IPS DF 6.9 (cell line): Measurements from ENCODE around the gene PRR12.

ENCODE experiments used
- DNase-seq: peaks from one replicate; pipeline ENCODE4 v3.0.0-alpha.2; 2013; ENCODE audit warnings: low read depth, low spot score
- H3K27ac ChIP-seq: one replicate; pipeline ENCODE4 v1.5.1; 2013; ENCODE audit warnings: low read length, control low read depth
- H3K27me3 ChIP-seq: 2 replicates; pipeline ENCODE4 v1.6.1; 2013; ENCODE audit warnings: mild to moderate bottlenecking, low read length; ENCODE audit not compliant: control insufficient read depth, insufficient read depth
- H3K36me3 ChIP-seq: 2 replicates; pipeline ENCODE4 v1.6.1; 2013; ENCODE audit warnings: low read length; ENCODE audit not compliant: control insufficient read depth, insufficient read depth
- H3K4me1 ChIP-seq: 2 replicates; pipeline ENCODE4 v1.6.1; 2013; ENCODE audit warnings: low read length; ENCODE audit not compliant: control insufficient read depth, insufficient read depth
- H3K4me3 ChIP-seq: 2 replicates; pipeline ENCODE4 v1.5.1; 2013; ENCODE audit warnings: mild to moderate bottlenecking, low read length
- H3K9me3 ChIP-seq: 2 replicates; pipeline ENCODE4 v1.6.1; 2013; ENCODE audit warnings: low read length, inconsistent platforms; ENCODE audit not compliant: control insufficient read depth, insufficient read depth
- WGBS: extraction: QIAGEN DNeasy Blood & Tissue Kit; methylation state at CpG from one replicate; pipeline ENCODE4 v1.1.7; 2013; ENCODE audit warnings: mixed read lengths, missing lambda C conversion rate; ENCODE audit not compliant: insufficient read length, insufficient coverage; 5-methylcytosine and 5-hydroxymethylcytosine counted together

PRR12 gene, protein sequence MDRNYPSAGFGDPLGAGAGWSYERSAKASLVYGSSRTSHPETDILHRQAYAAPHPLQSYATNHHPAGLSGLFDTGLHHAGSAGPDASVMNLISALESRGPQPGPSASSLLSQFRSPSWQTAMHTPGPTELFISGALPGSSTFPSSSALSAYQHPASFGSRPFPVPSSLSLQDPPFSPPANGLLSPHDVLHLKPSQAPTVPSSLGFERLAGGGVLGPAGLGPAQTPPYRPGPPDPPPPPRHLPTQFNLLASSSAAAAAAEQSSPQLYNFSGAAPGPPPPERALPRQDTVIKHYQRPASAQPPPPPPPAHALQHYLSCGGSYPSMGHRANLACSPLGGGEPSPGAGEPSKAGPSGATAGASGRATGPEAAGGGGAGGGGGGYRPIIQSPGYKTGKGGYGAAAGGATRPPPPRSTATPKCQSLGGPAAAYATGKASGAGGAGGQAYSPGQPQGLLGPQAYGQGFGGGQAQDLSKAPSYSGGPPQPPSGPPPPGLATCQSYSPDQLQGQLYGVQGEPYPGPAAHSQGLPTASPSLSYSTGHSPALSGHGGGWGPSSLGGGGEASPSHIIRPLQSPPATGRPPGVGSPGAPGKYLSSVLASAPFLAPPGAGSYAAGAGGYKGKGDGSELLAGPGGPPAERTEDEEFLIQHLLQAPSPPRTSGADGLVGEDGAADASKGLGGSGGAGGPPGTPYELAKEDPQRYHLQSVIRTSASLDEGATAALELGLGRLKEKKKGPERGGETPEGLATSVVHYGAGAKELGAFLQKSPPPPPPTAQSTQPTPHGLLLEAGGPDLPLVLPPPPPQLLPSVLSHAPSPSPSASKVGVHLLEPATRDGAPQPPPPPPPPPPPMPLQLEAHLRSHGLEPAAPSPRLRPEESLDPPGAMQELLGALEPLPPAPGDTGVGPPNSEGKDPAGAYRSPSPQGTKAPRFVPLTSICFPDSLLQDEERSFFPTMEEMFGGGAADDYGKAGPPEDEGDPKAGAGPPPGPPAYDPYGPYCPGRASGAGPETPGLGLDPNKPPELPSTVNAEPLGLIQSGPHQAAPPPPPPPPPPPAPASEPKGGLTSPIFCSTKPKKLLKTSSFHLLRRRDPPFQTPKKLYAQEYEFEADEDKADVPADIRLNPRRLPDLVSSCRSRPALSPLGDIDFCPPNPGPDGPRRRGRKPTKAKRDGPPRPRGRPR (N-terminal part only)

DNA sequence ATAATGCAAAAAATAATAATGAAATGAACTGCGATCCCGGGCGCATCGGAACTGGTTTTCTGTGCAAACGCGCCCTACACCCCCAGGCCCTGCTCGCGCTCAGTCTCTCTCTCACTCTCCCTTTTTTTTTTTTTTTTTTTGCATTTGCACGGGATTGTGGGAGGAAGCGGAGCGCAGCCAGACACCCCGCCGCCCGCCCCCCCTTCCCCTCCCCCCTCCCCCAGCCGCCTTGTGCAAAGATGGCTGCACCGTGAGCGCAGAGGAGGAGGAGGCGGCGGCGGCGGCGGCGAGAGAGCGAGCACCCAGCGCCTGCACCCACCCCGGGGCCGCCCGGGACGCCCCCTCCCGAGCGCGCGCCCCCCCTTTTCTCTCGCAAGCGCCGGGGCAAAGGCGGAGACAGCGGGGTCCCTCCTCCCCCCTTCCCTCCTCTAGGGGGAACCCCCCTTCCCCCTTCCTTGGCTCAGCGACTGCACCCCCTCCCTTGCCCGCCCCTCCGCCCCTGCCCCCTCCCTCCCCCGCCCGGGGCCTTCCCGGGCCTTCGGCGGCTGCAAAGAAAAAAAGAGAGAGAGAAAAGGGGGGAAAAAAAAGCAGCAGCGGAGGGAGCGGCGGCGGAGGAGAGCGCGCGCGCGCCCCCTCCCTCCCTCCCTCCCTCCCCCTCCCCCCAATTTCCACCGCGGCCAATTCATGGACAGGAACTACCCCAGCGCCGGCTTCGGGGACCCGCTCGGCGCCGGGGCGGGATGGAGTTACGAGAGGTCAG, at the start of gene PRR12:
PRR12 (plus strand) TSS at position 212 of the 760 bp plus-strand sequence; CDS start at position 685, 473 bp downstream.
- peak within 1 kb of the TSS; percentile 98 for H3K4me3 ChIP-seq
- no peaks in the 10 kb centered on the region for H3K4me1 ChIP-seq
- peaks cover 18% of the 10 kb centered on the region for H3K36me3 ChIP-seq
- DNase-seq = no peak
- H3K9me3 ChIP-seq = no peaks in the 10 kb centered on the region
- no peaks in the 10 kb centered on the region for H3K27me3 ChIP-seq
- H3K27ac ChIP-seq = peak within 1 kb of the TSS; percentile 4
- WGBS = no CpG with 5 or more reads among the region's 66 CpGs

DNA sequence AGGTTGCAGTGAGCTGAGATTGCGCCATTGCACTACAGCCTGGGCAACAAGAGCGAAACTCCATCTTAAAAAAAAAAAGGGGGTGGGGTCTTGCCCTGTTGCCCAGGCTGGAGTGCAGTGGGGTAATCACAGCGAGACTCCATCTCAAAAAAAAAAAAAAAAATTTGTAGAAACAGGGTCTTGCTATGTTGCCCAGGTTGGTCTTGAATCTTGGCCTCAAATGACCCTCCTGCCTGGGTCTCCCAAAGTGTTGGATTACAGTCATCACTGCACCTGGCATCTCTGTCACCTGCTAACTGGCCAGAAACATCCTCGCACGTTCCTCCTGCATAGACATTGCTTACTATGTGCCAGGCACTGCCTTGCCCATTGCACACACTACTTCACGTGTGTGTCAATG, 49.1 kb upstream of the PRR12 start:
- no peaks in the 10 kb centered on the region; the same call in 1 of the 2 replicates for H3K36me3 ChIP-seq
- H3K4me1 ChIP-seq = no peaks in the 10 kb centered on the region
- no peaks in the 10 kb centered on the region for H3K9me3 ChIP-seq
- H3K27ac ChIP-seq = no peak overlapping the region
- H3K4me3 ChIP-seq = no peak overlapping the region
- DNase-seq = no peak
- WGBS = no CpG with 5 or more reads among the region's 6 CpGs
- no peaks in the 10 kb centered on the region for H3K27me3 ChIP-seq

DNA sequence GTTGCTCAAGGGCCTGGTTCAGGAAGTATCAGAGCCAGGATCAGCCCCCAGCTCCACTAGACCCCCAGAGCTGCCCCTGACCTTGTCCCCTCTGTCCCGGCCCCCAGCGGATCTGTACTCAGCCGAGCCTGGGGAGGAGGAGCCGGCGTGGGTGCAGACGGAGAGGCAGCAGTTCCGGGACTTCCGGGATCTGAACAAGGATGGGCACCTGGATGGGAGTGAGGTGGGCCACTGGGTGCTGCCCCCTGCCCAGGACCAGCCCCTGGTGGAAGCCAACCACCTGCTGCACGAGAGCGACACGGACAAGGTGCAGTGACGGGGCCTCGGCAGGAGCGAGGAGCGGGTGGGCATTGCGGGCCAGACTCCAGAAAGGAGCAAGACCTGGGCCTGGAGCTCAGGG, 48.5 kb upstream of the PRR12 start:
- DNase-seq = no peak
- Histone ChIP-seq H3K4me1 (no peaks in the 10 kb centered on the region), H3K27ac (no peak overlapping the region), H3K36me3 (no peaks in the 10 kb centered on the region), H3K9me3 (no peaks in the 10 kb centered on the region), H3K27me3 (no peaks in the 10 kb centered on the region), H3K4me3 (no peak overlapping the region)
- WGBS = no CpG with 5 or more reads among the region's 16 CpGs

DNA sequence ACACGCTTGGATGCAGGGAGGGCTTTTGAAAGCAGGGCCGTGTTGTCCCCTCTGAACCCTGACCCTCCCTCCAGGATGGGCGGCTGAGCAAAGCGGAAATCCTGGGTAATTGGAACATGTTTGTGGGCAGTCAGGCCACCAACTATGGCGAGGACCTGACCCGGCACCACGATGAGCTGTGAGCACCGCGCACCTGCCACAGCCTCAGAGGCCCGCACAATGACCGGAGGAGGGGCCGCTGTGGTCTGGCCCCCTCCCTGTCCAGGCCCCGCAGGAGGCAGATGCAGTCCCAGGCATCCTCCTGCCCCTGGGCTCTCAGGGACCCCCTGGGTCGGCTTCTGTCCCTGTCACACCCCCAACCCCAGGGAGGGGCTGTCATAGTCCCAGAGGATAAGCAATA, 48.0 kb upstream of the PRR12 start:
- no peak for DNase-seq
- Histone ChIP-seq H3K4me3 (no peak overlapping the region), H3K4me1 (no peaks in the 10 kb centered on the region), H3K27ac (no peak overlapping the region), H3K9me3 (no peaks in the 10 kb centered on the region), H3K36me3 (no peaks in the 10 kb centered on the region), H3K27me3 (no peaks in the 10 kb centered on the region)
- no CpG with 5 or more reads among the region's 14 CpGs for WGBS

DNA sequence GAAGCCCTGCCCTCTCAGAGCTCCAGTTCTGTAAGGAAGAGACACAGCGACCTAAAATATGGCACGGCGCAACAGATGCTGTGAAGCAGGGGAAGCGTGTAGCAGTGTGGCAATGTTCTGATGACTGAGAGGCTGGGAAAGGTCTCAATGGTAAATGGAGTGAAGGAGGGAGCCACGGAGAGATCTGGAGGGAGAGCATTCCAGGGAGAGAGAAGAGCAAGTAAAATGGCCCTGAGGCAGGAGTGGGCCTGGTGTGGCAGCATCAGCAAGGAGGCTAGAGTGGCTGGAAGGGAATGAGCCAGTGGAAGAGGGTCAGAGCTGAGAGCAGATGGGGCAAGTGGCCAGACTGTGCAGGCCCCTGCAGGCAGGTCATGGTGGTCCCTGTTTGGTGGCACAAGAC, 46.8 kb upstream of the PRR12 start:
- Histone ChIP-seq H3K9me3 (no peaks in the 10 kb centered on the region), H3K4me1 (no peaks in the 10 kb centered on the region), H3K4me3 (no peak overlapping the region), H3K36me3 (no peaks in the 10 kb centered on the region), H3K27ac (no peak overlapping the region), H3K27me3 (no peaks in the 10 kb centered on the region)
- no peak for DNase-seq
- no CpG with 5 or more reads among the region's 5 CpGs for WGBS

DNA sequence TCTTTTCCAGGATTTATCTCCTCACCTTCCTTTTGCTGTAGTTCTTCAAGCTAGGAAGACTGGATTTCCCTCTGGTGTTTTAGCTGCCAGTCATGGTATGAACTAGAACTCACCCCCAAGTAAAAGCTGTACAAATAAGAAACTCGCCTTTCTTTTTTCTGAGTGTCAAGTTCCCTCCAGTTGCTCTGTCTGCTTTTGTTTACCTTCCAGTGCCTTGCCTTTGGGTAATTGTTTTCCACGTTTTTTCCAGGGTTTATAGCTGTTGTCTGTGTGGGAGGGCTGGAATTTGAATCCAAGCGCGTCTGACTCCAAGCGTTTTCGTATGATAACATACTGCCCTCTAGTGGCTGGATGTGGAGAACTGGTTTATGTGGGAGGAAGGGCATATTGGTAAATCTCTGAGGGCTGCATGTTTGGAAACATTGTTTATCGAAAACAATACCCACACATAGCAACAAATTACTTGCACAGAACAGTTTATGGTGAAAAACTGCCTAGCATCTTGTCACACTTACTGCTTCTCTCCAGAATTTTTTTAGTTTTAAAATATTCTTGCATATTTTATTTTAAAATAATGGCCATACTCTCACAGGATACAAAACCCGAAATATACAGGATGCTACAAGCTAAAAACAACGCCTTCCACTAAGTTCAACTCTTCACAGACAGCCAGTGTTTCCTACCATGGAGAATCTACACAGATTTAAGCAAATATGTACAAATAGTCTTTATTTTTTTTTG, 44.0 kb upstream of the PRR12 start:
- Histone ChIP-seq H3K27me3 (no peaks in the 10 kb centered on the region), H3K27ac (no peak overlapping the region), H3K36me3 (no peaks in the 10 kb centered on the region), H3K4me3 (no peak overlapping the region), H3K9me3 (no peaks in the 10 kb centered on the region), H3K4me1 (no peaks in the 10 kb centered on the region)
- WGBS = no CpG with 5 or more reads among the region's 9 CpGs
- DNase-seq = no peak

DNA sequence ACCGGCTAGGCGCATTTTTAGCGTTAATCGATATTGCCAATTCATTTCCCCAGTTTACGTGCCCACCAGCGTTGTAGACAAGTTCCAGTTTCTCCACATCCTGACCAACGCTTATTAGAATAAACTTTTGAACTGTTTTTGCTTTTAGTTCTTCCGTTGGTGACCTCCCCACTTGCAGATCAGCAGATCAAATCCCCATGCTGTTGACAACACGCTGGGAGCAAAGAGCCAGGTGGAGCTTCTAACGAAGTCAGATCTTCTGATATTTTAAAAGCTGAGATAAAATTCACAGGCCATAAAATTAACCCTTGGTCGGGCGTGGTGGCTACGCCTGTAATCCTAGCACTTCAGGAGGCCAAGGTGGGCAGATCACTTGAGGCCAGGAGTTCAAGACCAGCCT, 41.9 kb upstream of the PRR12 start:
- H3K4me1 ChIP-seq = no peaks in the 10 kb centered on the region
- no CpG with 5 or more reads among the region's 13 CpGs for WGBS
- H3K9me3 ChIP-seq = no peaks in the 10 kb centered on the region
- no peaks in the 10 kb centered on the region for H3K36me3 ChIP-seq
- no peaks in the 10 kb centered on the region for H3K27me3 ChIP-seq
- H3K27ac ChIP-seq = no peak overlapping the region
- DNase-seq = no peak
- no peak overlapping the region for H3K4me3 ChIP-seq

DNA sequence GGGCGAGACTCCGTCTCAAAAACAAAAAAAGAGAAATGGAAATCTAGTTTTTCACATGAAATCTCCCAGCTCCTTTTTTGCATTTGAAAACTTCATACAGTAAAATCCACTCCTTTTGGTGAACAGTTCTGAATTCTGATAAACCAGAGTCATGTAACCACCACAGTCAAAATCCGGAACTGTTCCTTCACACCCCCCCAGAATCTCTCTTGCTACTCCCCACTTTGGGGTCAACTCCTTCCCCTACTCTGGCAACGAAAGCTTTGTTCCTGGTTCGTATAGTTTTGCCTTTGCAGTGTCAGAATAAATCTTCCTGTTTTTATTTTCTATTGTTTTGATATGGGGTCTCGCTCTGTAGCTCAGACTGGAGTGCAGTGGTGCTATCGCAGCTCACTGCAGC, 39.5 kb upstream of the PRR12 start:
- H3K9me3 ChIP-seq = no peaks in the 10 kb centered on the region
- no peak for DNase-seq
- H3K27ac ChIP-seq = no peak overlapping the region
- no peaks in the 10 kb centered on the region for H3K27me3 ChIP-seq
- H3K4me3 ChIP-seq = no peak overlapping the region
- H3K36me3 ChIP-seq = peaks cover 3% of the 10 kb centered on the region; the same call in 1 of the 2 replicates
- no peaks in the 10 kb centered on the region for H3K4me1 ChIP-seq
- no CpG with 5 or more reads among the region's 7 CpGs for WGBS

DNA sequence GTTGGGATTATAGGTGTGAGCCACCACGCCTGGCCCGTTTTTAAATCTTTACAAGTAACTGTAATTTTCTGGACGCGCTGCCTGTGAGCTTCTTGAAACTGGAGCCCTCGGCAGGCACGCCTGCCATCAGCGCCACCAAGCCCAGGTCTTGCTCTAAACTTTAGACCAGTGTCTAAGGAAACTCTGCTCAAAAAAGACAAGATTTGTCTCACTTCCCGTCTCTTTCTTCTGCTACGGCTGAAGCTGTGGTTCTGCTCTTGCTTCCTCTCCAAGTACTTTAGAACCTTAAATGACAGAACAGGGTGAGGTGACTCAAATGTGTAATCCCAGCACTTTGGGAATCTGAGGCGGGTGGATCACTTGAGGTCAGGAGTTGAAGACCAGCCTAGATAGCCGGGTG, 38.2 kb upstream of the PRR12 start:
- Histone ChIP-seq H3K4me3 (no peak overlapping the region), H3K9me3 (no peaks in the 10 kb centered on the region), H3K36me3 (peaks cover 6% of the 10 kb centered on the region), H3K4me1 (no peaks in the 10 kb centered on the region; the same call in 1 of the 2 replicates), H3K27ac (no peak overlapping the region), H3K27me3 (no peaks in the 10 kb centered on the region)
- WGBS = no CpG with 5 or more reads among the region's 11 CpGs
- no peak for DNase-seq
